ENCODE results near the gene SLAMF8. TPM values are rescaled to one million over a fixed set of nuclear protein-coding genes. Genes with fewer than 3 reads are reported as not detected.

The SLAMF8 gene
- total and polyA plus RNA-seq, 4 donors: 0.28 to 1.6 (median 1.1) TPM

DNA sequence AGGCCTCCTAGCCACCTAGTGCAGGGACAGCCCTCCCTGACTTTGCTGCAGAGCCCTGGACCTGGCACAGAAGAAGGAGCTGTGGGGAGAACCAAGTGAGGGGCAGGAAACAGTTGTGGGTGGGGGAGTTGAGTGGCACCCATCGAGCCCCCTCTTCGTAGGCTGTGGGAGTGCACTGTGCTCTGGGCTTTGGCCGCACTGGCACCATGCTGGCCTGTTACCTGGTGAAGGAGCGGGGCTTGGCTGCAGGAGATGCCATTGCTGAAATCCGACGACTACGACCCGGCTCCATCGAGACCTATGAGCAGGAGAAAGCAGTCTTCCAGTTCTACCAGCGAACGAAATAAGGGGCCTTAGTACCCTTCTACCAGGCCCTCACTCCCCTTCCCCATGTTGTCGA, 44.7 kb upstream of the SLAMF8 start:
- TF ChIP-seq GABPA (IDR thresholded peaks at IDR 0.05 in 1 of 2, conservative IDR thresholded peaks at IDR 0.05 in 1 of 2) (no peak), HNF4G (IDR thresholded peaks at IDR 0.05) (no peak), HNF4A (conservative IDR thresholded peaks at IDR 0.05) (no peak), FOXA1 (IDR thresholded peaks at IDR 0.05) (no peak)
- TF ChIP-seq, protein P1, sequence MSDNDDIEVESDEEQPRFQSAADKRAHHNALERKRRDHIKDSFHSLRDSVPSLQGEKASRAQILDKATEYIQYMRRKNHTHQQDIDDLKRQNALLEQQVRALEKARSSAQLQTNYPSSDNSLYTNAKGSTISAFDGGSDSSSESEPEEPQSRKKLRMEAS (IDR thresholded peaks at IDR 0.05): no peak
- TF ChIP-seq, protein P2, sequence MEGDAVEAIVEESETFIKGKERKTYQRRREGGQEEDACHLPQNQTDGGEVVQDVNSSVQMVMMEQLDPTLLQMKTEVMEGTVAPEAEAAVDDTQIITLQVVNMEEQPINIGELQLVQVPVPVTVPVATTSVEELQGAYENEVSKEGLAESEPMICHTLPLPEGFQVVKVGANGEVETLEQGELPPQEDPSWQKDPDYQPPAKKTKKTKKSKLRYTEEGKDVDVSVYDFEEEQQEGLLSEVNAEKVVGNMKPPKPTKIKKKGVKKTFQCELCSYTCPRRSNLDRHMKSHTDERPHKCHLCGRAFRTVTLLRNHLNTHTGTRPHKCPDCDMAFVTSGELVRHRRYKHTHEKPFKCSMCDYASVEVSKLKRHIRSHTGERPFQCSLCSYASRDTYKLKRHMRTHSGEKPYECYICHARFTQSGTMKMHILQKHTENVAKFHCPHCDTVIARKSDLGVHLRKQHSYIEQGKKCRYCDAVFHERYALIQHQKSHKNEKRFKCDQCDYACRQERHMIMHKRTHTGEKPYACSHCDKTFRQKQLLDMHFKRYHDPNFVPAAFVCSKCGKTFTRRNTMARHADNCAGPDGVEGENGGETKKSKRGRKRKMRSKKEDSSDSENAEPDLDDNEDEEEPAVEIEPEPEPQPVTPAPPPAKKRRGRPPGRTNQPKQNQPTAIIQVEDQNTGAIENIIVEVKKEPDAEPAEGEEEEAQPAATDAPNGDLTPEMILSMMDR (IDR thresholded peaks at IDR 0.05; ENCODE audit: low read depth, low read length, missing input control): no peak
- TF ChIP-seq, protein P3, sequence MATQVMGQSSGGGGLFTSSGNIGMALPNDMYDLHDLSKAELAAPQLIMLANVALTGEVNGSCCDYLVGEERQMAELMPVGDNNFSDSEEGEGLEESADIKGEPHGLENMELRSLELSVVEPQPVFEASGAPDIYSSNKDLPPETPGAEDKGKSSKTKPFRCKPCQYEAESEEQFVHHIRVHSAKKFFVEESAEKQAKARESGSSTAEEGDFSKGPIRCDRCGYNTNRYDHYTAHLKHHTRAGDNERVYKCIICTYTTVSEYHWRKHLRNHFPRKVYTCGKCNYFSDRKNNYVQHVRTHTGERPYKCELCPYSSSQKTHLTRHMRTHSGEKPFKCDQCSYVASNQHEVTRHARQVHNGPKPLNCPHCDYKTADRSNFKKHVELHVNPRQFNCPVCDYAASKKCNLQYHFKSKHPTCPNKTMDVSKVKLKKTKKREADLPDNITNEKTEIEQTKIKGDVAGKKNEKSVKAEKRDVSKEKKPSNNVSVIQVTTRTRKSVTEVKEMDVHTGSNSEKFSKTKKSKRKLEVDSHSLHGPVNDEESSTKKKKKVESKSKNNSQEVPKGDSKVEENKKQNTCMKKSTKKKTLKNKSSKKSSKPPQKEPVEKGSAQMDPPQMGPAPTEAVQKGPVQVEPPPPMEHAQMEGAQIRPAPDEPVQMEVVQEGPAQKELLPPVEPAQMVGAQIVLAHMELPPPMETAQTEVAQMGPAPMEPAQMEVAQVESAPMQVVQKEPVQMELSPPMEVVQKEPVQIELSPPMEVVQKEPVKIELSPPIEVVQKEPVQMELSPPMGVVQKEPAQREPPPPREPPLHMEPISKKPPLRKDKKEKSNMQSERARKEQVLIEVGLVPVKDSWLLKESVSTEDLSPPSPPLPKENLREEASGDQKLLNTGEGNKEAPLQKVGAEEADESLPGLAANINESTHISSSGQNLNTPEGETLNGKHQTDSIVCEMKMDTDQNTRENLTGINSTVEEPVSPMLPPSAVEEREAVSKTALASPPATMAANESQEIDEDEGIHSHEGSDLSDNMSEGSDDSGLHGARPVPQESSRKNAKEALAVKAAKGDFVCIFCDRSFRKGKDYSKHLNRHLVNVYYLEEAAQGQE (IDR thresholded peaks at IDR 0.05): no peak
- 96% methylated on average over 12 of the region's 12 CpGs for WGBS
- Histone ChIP-seq H3K27ac (ENCODE audit: low read depth in 1 of 2, low read length in 2 of 2) (peak overlapping the region; percentile 88 to 92), H3K4me1 (ENCODE audit: control insufficient read depth in 4 of 4, insufficient read depth in 4 of 4, low read length in 3 of 4) (peaks cover 0 to 22% (median 7%) of the 10 kb centered on the region in 4 donors), H3K9ac (ENCODE audit: low read depth in 1 of 2, low read length in 2 of 2) (no peak overlapping the region), H3K36me3 (ENCODE audit: control insufficient read depth in 4 of 4, insufficient read depth in 3 of 4, low read depth in 1 of 4, low read length in 3 of 4) (no peaks in the 10 kb centered on the region), H3K9me3 (ENCODE audit: control insufficient read depth in 4 of 4, low read length in 3 of 4) (no peaks in the 10 kb centered on the region), H3K4me3 (ENCODE audit: low read depth in 1 of 3, low read length in 3 of 3) (peak overlapping the region; percentile 68 to 85 (median 78)), H3K27me3 (ENCODE audit: control insufficient read depth in 4 of 4, insufficient read depth in 4 of 4, low read length in 3 of 4) (no peaks in the 10 kb centered on the region)
- no peak for DNase-seq (ENCODE audit: low spot score)

DNA sequence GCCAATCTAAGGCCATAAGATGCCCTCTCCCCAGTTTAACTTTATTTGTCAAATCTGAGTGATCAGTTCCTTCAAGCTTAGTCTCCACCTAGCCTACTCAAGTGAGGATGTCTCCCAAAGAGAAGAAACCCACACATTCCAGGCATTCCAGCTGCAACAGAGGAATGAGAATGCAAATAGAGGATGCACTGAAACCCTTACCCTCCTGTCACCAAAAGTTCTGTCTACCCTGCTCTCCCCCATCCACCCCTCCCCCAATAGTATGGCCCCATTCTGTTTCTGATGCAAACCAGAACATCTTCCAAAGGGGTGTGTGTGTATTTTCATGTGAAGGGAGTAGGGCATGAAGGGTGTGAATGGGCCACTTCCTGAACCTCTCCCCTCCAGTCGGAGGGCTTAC, 42.9 kb upstream of the SLAMF8 start:
- Histone ChIP-seq H3K4me1 (ENCODE audit: control insufficient read depth in 4 of 4, insufficient read depth in 4 of 4, low read length in 3 of 4) (peaks cover 0 to 22% (median 7%) of the 10 kb centered on the region in 4 donors), H3K27ac (ENCODE audit: low read depth in 1 of 2, low read length in 2 of 2) (no peak overlapping the region), H3K9ac (ENCODE audit: low read depth in 1 of 2, low read length in 2 of 2) (no peak overlapping the region), H3K4me3 (ENCODE audit: low read depth in 1 of 3, low read length in 3 of 3) (no peak overlapping the region), H3K36me3 (ENCODE audit: control insufficient read depth in 4 of 4, insufficient read depth in 3 of 4, low read depth in 1 of 4, low read length in 3 of 4) (no peaks in the 10 kb centered on the region), H3K27me3 (ENCODE audit: control insufficient read depth in 4 of 4, insufficient read depth in 4 of 4, low read length in 3 of 4) (no peaks in the 10 kb centered on the region), H3K9me3 (ENCODE audit: control insufficient read depth in 4 of 4, low read length in 3 of 4) (no peaks in the 10 kb centered on the region)
- WGBS: 90% methylated on average over 1 of the region's 1 CpG
- no peak for DNase-seq (ENCODE audit: low spot score)
- TF ChIP-seq HNF4A (conservative IDR thresholded peaks at IDR 0.05): no peak
- no peak for TF ChIP-seq GABPA (IDR thresholded peaks at IDR 0.05 in 1 of 2, conservative IDR thresholded peaks at IDR 0.05 in 1 of 2)
- TF ChIP-seq, protein P3 (IDR thresholded peaks at IDR 0.05): no peak
- no peak for TF ChIP-seq JUND (IDR thresholded peaks at IDR 0.05)
- TF ChIP-seq FOXA1 (IDR thresholded peaks at IDR 0.05): no peak
- no peak for TF ChIP-seq SP1 (IDR thresholded peaks at IDR 0.05)
- TF ChIP-seq RXRA (IDR thresholded peaks at IDR 0.05): no peak
- TF ChIP-seq FOXA2 (IDR thresholded peaks at IDR 0.05): no peak
- TF ChIP-seq, protein P1 (IDR thresholded peaks at IDR 0.05): no peak
